ENCODE measurements around the gene MRFAP1.

GRCh38 chr4:6619116-6619465 lies 21.4 kb upstream of the MRFAP1 start:
- TF ChIP-seq POLR2A (IDR thresholded peaks at IDR 0.05) = no peak
- TF ChIP-seq, protein P1, sequence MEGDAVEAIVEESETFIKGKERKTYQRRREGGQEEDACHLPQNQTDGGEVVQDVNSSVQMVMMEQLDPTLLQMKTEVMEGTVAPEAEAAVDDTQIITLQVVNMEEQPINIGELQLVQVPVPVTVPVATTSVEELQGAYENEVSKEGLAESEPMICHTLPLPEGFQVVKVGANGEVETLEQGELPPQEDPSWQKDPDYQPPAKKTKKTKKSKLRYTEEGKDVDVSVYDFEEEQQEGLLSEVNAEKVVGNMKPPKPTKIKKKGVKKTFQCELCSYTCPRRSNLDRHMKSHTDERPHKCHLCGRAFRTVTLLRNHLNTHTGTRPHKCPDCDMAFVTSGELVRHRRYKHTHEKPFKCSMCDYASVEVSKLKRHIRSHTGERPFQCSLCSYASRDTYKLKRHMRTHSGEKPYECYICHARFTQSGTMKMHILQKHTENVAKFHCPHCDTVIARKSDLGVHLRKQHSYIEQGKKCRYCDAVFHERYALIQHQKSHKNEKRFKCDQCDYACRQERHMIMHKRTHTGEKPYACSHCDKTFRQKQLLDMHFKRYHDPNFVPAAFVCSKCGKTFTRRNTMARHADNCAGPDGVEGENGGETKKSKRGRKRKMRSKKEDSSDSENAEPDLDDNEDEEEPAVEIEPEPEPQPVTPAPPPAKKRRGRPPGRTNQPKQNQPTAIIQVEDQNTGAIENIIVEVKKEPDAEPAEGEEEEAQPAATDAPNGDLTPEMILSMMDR (IDR thresholded peaks at IDR 0.05) = no peak
